Measurements from ENCODE around the gene RNU1-2.
"Not testable (repeated sequence)": the region's sequence is repeated elsewhere in the genome, so short reads cannot be mapped to it uniquely, and the experiment has no call there.

Gene RNU1-2

DNA sequence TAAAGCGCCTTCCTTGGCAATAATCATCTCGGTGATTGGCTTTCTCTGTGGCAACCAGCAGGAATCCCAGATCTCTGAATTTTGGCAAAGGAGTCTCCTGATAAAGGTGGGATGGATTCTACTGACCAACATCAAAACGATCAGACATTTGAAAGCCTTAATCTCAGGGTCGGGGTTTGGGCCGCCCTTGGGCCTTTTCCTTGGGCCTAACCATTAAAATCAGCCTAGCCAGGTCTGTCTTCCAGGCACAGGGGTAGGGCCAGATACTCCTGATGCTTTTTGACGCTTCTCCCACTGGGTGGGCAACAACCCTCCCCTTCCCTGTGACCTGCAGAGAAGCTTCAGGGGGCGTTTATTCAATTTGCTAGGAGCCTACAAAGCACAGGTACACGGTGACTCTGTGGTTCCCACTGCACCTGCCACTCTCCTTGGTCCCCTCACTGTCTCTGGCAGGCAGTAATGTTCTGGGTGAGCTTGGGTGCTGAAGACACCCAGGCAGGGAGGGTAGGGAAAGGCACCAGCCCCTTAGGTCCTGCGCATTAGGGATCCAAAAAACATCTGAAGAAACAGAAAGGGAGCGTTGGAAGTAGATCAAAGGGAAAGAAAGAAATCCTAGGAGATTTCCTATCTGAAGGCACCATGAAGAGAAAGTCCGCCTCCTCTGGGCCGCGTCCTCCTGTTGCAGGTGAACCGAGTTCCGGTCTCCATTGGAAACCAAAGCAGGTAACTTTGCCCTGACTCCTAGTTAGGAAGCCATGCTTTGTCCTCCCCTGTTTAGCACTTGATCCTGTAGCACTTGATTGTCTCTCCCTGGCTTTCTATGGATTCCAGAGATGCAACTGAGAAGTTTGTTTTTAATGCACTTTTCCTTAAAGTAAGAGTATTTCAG is 12.3 kb downstream of the RNU1-2 start:
- DNase-seq: no peak

- not testable (repeated sequence) for DNase-seq
Observed at GRCh38 chr1:16911851-16912721, 16.3 kb downstream of the RNU1-2 start.

DNA sequence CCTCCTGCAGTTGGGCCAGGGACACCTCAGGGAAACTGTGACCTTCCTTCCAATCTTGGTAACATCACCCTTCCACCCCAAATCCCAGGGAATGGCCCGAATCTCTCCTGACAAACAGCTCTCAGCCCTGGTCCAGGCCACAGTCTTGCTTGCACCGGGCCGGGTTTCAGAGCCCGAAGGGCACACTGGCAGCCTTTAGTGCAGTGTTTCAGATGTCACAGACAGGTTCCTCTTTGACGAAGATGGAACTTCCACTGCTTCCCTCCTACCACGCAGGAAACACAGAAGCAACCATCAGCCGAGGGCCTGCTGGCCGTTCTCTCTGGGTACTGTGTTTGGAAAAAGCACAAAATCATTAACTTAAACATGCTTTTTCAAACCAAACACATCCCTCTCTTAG is 17.0 kb downstream of the RNU1-2 start:
- DNase-seq: peak in 3 of 58 donors; percentile 40 to 69 (median 56)

DNA sequence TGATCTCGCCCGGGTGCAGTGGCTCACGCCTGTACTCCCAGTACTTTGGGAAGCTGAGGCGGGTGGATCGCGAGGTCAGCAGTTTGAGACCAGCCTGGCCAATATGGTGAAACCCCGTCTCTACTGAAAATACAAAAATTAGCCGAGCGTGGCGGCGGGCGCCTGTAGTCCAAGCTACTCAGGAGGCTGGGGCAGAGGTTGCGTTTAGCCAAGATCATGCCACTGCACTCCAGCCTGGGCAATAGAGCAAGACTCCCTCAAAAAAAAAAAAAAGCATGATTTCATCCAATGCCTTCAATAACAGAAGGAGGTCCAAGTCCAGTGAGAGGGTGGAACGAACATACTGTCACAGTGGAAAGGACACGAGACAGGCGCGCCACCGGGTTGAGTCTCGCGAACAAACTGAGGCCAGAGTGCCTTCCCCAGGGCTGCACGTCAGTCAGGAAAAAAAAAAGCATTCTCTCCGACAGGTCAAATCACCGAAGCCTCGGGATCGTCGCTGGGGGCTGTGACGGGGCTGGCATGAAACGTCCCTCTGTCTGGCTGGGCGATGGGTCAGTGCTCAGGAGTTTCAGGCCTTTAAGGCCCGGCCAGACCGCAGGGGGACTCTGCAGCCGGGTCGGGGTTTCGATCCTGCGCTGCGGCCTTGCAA is 17.5 kb downstream of the RNU1-2 start:
- peak in 4 of 58 donors; percentile 43 to 53 (median 50) for DNase-seq

GRCh38 chr1:16913833-16914662 is 18.3 kb downstream of the RNU1-2 start:
- DNase-seq: peak; percentile 25 to 100 (median 96)

DNA sequence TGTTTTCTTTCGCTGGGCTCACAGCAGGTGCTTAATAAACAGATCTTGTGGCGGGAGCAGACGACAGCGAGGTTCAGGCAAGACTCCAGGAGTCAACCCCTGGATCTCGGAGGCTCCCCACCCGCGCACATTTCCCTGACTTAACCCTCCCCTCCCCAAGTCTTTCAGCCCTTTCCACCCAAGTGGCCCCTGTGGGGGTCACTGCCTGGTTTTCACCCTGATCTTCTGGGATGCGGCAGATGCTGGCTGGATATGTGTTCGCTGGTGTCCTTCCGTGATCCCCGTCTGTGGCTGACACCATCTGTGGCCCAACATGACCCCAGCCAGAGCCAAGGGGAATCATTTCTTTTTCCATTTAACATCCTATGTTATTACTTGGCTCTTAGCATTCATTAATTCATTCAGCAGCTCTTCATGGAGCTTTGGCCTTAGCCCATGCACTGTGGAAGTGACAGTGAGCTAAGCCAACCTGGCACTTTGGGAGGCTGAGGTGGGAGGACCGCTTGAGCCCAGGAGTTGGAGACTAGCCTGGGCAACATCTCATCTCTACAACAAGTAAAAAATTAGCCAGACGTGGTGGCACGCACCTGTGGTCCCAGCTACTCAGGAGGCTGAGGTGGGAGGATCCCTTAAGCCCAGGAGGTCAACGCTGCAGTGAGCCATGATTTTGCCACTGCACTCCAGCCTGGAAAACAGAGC is 19.3 kb downstream of the RNU1-2 start:
- DNase-seq: peak in 4 of 58 donors; percentile 24 to 54 (median 42)

DNA sequence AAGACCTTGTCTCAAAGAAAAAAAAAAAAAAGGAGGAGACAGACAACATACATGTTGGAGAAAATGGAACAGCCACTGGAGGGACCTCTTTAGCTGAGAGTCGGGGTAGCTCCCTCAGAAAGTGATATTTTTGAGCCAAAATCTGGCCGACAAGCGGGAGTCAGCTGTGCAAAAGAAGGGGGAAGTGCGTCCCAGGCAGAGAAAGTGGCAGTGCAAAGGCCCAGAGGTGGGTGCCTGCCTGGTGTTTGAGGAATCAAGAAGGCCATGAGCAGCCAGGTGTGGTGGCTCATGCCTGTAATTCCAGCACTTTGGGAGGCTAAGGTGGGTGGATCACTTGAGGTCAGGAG is 19.8 kb downstream of the RNU1-2 start:
- peak in 11 of 58 donors; percentile 16 to 54 (median 42) for DNase-seq

GRCh38 chr1:16916036-16916880 is 20.5 kb downstream of the RNU1-2 start:
- not testable (repeated sequence) for DNase-seq

- DNase-seq: no peak
Observed at GRCh38 chr1:16918371-16918770, 22.6 kb downstream of the RNU1-2 start.

DNA sequence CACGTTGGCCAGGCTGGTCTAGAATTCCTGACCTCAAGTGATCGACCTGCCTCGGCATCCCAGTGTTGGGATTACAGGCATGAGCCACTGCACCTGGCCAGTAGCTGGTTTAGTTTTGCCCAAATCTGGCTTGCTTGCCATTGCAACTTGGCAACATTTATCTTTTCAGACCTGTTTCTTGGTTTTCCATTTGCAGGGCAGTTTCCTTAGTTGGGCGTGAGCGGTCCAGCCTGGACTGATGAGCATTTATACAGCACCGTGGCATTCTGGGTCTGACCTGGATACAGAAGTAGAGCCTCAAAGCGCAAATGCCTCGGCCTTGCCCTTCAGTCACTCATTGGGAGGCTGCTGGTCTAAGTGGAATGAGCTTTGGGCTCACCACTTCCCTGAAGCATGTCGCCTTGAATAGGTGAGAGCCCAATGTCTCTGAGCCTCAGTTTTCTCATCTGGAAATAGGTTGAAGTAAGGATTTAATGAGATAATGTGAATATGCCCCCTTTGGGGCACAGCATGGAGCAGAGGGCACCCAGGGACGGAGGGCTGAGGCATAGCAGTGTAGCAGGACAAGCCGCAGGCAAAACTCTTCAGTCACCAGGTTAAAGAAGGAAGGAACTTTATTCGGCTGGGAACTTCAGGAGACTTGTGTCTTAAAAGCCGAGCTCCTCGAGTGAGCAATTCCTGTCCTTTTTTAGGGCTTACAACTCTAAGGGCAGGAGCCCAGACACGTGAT is 23.3 kb downstream of the RNU1-2 start:
- DNase-seq: not testable (repeated sequence)

GRCh38 chr1:16920951-16921350 is 25.2 kb downstream of the RNU1-2 start:
- no peak for DNase-seq

DNA sequence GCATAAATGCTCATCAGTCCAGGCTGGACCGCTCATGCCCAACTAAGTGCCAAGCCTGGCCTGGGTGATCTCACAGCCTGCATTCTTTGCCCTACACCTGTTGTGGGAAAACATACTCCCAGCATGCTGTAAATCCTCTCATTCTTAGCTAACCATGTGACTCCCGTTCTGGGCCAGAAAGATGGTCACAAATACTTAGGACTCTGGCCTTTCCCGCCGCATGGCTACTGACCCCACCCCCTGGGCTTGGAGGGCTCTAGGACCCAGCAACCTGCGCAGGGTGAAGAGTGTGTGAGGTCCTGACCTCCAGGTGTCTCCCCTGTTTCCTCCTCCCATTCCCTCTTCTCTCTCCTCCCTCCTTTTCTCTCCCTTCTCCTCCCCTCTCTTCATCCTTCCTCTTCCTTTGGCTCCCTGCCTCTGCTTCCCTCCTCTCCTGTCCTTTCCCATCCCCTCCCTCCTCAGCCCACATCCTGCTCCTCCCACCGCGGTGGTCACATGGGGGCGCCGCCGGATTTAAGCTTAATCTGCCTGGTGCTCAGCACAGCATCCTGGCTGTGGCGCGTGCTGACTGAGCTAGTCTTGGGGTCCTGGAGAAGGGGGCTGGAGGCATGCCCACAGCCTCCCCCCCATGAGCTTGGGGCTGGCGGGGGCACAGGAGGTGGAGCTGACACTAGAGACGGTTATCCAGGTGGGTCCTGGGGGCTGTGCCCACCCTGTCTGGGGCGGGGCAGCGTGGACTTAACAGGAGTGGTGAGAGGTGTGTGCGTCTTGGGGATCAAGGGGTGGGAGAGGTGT is 25.8 kb downstream of the RNU1-2 start, which contains the start of gene CROCC:
TSS of gene CROCC (plus strand) at position 541 of the 795 bp plus-strand sequence. CDS start at position 629, 88 bp downstream.
- DNase-seq: peak in 18 of 58 donors; percentile 7 to 61 (median 30)

- no peak for DNase-seq
Observed at GRCh38 chr1:16922466-16922865, 26.7 kb downstream of the RNU1-2 start.

DNA sequence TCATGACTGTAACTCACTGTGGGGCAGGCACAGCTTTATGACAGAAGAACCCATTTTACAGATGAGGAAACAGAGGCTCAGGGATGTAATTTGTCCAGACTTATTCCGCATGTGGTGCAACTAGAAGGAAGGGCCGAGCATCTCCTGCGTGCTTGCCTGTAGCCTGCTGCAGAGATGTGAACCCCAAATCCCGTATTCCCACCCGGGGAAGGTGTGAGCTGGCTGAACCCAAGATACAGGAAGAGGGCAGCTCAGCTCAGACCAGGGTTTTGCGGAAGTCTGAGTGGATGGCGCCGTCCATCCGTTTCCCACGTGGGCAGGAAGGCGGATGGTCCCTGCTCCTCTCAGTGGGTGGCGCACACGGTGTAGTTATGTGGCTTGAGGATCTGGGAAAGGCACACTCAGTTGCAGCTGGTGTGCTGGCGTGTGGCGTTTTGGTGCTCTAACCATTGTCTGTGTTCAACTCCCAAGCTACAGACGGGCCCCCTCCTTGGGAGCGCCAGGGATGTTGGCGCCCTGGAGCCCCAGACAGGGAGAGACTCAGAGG is 27.2 kb downstream of the RNU1-2 start:
- DNase-seq: peak in 3 of 58 donors; percentile 7 to 34 (median 14)

DNA sequence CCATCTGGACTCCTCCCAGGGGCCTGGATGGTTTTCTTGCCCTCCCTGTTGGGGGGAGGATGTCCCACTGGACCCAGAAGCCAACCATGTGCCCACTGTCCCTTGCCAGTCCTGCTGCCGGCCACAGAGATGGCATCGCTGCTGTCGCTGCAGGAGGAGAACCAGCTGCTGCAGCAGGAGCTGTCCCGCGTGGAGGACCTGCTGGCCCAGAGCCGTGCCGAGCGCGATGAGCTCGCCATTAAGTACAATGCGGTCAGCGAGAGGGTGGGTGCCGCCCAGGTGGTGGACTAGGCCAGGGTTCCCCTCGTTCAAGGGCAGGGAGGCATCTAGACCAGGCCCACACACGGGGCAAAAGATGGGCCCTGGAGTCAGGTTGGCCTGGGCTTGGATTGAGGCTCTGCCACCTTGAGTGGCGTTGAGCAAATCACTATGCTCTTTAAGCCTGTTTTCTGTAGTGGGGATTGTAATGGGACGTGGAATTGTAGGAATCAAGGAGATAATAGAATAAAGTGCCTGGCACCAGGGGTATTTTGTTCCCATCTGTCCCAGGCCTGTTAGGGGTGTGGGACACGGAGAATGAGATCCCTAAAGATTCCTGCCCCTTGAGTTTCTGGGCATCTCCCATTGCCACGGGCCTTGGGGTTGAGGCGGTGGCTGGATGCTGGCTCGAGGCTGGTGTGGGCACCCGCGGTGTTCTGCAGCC is 28.6 kb downstream of the RNU1-2 start:
- DNase-seq: no peak

DNA sequence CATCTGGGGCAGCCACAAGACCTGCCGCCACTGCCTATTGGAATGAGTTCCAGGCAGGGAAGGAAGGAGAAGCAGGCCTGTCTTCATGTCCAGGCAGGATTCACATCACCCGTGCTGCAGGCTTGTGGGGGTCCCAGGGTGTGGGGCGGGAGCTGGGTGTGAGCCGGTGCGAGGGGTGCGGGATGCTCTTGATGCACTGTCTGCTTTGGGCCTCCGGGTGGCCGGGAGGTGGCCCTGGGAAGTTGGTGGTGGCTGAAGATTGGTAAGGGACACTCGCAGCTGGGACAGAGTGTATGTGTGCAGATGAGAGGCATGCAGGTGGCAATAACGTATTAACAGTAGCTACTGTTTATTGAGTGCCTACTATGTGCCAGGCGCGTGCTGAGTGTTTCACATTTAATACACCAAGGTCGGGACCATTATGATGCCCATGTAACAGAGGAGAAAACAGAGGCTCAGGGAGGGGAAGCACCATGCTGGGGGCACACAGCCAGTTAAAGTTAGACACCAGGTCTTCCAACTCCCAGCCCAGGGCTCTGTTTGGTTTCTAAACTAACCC is 29.2 kb downstream of the RNU1-2 start:
- no peak for DNase-seq
